ENCODE data around the gene AKAP8L.
A peak's percentile ranks its signal among the peaks of the same experiment; 100 is the strongest.

The AKAP8L gene

DNA sequence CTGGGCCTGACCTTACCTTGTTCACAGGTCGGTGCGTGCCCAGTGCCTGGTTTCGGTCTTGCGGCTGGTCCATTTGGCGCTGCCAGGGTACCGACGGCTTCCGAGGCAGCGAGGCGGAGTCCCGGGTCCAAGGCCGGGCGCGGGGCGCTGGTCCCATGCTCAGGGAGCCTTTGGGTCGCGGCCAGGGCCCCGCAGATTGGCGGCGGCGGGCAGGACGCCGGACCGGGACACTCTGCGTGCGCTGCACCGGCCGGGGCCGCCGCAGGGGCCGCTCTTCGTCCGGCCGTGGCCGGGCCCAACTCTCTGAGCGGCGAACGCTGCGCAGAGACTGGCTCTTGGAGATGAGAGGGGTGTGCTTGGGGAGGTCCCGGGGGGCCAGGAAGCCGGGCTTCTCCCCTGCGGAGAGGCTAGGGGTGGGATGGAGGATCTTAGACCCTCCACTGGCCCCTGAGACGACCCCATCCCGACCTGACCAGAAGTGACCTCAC lies 34.3 kb upstream of the AKAP8L start:
- peak overlapping the region; percentile 28 for H3K4me3 ChIP-seq (ENCODE audit: low read length)
- no peak for TF ChIP-seq CTCF (IDR thresholded peaks at IDR 0.05; ENCODE audit: insufficient read depth, low read depth, low read length, missing control alignments)
- no peak for DNase-seq (ENCODE audit: low read depth)

DNA sequence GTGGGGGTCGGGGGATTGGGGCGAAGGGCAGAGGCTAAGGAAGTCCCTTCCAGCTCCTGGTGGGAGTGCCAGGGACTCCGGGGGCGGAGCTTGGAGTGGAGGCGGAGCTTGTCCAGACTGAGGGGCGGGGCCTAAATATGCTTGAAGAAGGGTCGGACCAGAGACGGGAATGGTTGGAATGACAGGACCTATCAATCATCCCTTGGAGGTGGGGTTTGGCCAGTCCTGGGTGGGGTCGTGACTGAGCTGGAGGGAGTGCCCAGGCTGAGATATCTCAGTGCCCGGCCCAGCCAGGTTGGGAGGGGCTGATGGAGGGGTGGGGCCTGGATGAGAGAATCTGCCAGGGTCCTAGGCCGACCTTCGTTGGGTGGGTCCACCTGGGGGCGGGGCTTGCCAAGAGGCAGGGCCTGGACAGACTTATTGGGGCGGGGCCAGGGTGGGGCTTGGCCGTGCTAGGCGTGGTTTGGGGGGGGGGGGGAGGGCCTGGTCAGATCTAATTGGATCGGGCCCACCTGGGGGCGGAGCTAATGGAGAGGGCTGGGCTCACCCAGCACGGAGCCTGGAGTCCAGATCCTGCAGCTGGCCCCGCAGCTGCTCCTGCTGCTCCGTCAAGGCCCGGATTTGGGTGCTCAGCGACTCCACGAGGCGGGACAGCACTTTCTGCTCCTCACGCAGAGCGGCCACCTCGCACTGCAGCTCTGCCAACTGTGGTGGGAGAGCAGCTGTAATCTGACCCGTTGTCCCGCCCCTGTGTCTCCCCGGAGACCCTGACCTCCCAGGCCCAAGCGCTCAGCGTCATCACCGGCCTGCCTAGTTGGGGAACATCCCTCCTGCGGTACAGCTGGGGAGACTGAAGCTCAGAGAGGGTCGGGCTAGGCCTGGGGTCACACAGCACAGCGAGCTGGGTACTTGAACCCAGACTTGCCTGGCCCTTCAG lies 33.6 kb upstream of the AKAP8L start:
- peak; percentile 77 for DNase-seq (ENCODE audit: low read depth)
- peak overlapping the region; percentile 28 for H3K4me3 ChIP-seq (ENCODE audit: low read length)
- no peak for TF ChIP-seq CTCF (IDR thresholded peaks at IDR 0.05; ENCODE audit: insufficient read depth, low read depth, low read length, missing control alignments)

DNA sequence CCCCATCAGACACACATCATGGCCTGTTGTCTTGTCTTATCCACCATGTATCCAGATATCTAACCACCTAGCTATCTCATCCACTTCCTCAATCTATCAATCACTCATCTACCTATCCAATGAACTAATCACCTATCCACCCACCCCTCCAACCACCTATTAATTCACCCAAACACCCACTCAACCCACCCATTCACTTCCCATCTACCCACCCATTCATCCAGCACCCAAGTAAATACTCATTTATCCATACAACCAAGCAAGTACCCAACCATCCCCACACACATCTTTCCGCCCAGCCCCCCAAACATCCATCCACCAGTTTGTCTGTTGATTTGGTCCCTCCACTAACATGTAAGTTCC lies 31.7 kb upstream of the AKAP8L start:
- no peak for DNase-seq (ENCODE audit: low read depth)
- H3K4me3 ChIP-seq (ENCODE audit: low read length) = no peak overlapping the region
- no peak for TF ChIP-seq CTCF (IDR thresholded peaks at IDR 0.05; ENCODE audit: insufficient read depth, low read depth, low read length, missing control alignments)

DNA sequence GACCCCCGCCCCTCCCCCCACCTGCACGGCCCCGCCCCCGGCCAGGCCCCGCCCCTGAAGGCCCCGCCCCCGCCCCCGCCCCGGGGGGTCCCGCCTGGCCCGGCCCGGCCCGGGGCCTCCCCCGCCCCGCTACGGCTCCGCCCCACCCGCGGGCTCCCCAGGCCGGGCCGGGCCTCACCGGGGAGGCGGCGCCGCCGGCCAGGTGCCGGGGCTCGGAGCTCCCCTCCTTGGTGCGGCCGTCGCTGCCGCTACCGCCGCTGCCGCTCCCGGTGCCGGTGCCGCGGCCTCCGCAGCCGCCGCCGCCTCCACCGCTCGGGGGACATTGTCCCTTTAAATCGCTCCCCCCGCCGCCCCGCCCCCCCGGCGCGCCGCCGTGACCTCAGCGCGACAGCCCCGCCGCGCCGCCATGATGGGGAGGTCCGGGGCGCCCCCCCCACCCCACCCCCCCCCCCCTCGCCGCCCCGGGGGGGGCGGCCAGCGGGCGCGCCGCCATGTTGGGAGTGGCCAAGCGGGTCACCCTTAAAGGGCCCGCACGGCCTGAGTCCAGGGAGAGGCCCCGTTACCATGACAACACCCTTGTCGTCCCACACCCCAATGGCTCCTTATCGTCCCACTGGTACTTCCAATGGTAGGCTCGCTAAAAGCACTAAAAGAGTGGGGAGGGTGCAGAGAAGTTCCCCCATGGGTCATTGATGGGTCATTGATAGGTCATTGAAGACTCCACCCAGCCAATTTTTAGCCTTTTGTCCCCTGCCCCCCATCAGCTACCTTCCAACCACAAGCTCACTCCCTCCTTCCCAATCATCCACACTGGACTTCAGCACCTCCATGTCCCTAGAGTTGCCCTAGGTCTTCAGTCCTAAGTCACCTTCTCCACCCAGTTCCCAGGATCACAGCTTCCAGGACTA lies 31.1 kb upstream of the AKAP8L start, which contains the start of gene WIZ:
TSS of gene WIZ (minus strand) at position 337 of the 908 bp plus-strand sequence. CDS start 1,649 bp downstream, outside the sequence.
- DNase-seq (ENCODE audit: low read depth) = peak; percentile 73
- H3K4me3 ChIP-seq (ENCODE audit: low read length) = peak within 1 kb of the TSS; percentile 51

GRCh38 chr19:15448778-15449619 lies 30.2 kb upstream of the AKAP8L start:
- H3K4me3 ChIP-seq (ENCODE audit: low read length) = peak overlapping the region; percentile 51
- no peak for DNase-seq (ENCODE audit: low read depth)
- no peak for TF ChIP-seq CTCF (IDR thresholded peaks at IDR 0.05; ENCODE audit: insufficient read depth, low read depth, low read length, missing control alignments)

More for the DNA sequence above, 31.1 kb upstream of the AKAP8L start, which contains the start of gene WIZ:
- no peak for TF ChIP-seq CTCF (IDR thresholded peaks at IDR 0.05; ENCODE audit: insufficient read depth, low read depth, low read length, missing control alignments)
